AG08396 (cell line): ENCODE measurements around the gene TBX2.

Experiments used
- DNase-seq: peaks from one replicate; pipeline ENCODE4 v3.0.0; 2012; ENCODE audit warnings: low spot score, mixed read lengths

Gene TBX2

DNA sequence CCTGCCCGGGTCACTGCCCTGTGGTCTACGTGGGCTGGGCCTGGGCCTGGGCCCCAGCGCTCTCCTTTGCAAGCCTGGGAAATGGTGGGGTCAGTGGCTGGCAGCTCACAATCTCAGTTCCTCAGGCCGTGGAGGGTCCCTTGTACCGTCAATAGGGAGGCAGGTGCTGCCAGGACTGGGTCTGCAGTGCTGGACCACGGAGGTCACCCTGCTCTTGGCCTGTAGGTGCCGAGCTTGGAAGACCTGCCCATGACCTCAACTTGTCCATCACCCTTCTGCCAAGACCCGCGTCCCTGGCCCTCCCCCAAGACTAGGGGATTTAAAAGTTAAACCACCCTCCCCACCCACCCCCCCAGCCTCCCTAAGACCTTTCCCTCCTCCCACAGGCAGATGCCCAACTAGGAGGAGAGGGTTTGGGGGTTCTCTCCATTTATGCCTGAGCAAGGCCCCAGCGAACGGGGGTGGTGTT is 2.5 kb downstream of the TBX2 start:
- DNase-seq = no peak

DNA sequence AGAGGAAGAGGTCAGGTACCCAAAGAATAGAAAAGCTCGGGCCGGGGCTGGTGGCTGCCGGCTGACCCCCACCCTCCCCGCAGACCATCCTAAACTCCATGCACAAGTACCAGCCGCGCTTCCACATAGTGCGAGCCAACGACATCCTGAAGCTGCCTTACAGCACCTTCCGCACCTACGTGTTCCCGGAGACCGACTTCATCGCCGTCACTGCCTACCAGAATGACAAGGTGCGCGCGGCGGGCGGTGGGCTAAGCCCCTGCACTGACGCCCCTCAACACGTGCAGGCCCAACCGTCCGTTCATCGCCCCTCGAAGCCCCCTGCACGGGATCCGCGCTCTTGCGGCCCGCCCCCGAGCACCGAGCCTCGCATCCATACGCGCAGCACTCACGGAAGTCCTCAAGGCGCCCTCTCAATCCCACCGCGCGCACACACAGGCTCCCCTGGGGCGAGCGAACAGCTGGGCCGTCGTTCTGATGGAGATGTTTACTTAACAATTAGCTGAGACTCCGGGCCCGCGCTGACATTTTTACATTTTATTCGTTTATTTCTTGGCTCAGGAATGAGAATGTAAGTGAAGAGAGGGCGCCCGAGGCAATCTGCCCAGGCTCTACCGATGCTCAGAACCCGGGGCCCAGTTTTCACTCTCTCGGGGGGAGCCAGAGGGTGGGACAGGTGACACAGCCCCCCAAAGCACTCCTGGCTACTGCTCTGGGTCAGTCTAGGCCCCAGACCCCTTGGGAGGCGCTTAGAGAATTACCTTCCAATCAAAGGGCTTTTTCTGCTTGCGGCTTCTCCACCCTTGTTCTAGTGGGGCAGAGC is 3.5 kb downstream of the TBX2 start:
- DNase-seq = no peak

- no peak for DNase-seq
Measured at GRCh38 chr17:61403801-61404662, 4.4 kb downstream of the TBX2 start.

DNA sequence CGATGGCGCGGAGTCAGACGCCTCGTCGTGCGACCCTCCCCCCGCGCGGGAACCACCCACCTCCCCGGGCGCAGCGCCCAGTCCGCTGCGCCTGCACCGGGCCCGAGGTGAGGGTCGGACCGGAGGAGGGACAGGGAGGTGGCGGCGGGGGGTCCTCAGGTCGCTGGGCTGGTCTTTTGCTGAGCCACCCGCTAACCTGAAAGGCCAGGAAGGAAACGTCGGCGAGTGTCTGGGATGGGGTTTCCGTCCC is 4.9 kb downstream of the TBX2 start:
- no peak for DNase-seq

GRCh38 chr17:61404913-61405685 is 5.5 kb downstream of the TBX2 start:
- DNase-seq = no peak

DNA sequence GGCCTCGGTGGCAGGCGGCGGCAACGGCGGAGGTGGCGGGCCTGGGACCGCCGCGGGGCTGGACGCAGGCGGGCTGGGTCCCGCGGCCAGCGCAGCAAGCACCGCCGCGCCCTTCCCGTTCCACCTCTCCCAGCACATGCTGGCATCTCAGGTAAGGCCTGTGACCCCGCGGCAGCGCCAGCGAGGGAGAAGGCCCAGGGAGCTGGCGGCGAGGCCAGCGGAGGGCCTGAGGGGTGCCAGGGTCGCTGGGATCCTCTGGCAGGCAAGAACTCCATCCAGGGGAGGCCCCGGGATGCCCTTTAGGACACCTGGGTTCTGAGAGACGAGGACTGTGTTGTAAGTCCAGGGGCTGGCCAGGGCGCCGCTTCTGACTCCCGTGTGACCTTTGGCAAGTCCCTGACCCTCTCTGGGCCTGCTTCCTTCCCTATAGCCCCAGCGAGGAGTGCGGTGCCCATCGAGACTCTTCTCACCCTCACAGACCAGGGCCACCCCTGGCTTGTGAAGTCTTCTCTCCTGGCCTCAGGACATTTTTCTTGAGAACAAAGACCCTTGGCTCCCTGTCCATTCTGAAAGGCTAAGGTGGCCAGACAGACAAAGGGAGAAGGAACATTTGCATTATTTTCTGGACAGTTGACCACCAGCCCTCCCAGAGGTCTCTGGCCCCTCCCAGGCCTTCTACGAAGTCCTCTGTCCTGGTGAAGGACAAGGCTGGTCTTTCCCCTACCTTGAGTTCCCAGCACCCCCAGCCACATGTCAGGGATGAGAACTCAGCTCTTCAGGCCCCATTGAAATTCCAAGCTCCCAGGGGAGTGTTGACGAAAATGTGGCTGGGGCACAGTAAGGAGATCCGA is 6.3 kb downstream of the TBX2 start:
- DNase-seq = no peak

DNA sequence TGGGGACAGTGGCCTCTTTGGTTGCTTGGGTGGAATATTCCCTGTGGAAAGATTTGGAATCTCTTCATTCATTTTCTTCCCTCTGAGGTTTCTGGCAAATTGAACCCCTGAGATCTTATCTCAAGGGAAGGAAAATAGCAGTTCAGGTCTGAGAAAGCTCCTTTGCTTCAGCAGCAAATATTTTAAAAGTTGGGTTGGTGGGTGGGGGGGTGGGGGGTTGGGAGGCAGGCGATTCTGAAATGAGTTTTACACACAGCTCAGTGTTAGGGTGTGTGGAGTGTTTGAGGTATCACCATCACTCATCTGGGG is 6.8 kb downstream of the TBX2 start:
- DNase-seq = no peak

DNA sequence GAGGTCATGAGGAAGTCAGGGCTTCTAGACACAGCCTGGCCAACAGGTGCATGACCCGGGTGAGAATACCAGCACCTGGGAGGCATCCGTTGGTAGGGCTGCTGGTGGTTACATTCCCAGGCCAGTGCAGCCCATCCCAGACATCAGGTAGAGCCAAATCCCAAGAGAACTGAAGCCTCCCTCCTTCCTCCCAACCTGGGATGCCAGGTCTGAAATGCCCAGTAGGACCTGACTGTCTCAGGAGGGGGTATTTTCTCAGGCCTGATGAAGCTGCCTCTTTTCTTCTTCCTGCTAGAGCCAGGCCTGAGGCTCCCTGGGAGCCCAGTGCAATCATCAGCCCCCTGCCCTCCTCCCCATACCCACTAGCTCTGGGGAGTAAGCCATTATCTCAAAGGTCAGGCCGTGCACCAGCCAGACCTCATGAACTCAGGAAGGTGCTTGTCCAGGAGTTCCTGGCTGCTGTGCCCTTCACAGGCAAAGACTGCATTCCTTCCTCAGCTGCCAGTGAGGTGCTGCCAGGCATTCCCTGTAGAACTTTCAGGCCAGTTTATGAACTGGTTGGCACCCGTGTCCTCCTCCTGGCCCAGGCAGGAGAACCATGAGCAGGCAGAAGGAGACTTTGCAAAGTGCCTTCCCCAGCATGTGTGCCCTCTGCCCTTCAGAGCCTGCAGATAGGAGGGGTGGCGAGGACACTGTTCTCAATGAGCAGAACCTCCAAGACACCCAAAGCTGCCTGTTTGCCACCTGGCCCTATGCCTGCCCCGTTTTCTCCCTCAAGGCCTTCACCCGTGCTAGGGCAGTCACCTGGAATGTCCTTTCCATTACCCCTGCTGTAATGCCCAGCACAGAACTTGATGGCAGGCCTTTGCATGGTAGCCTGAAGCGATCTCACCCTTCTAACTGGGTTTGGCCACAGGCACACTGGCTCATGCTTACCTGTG is 7.6 kb downstream of the TBX2 start:
- no peak for DNase-seq

- peak; percentile 34 for DNase-seq
Measured at GRCh38 chr17:61408151-61409041, 8.8 kb downstream of the TBX2 start.

DNA sequence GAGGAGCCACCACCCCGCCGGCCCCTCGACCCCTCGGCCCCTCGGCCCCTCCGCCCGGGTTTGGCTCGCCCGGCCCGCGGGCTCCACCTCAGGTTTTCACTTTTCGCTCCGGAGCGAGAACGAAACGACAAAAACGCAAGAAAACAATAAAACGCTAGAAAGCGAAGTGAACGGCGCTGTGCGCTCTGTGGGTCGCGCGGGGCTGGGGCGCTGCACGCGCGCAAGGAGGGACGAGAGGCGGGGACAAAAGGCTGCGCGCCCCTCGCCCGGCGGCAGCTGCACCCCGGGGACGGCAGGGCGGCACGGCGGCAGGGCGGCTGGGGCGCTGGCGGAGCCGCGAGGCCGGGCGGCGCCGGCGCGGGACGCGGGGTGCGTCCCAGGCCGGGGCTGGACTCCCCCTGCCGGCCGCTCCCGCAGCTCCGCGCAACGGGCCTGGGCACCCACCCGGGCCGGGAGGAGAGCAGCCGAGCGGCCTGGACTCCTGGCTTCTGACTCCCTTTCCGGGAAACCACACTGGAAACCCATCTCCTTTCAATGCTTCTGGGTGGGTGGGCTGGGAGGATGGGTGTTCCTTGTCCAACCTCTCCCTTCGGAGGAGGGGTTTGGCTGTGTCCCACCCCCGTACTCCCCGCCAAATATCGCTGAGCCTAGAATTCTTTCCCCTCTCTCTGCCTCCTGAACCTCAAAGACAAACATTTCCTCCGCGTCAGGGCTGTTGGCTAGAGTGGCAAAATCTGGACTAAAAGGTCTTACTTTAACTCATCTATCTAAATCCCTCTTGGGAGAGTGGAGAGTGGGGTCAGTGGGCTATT is 9.9 kb downstream of the TBX2 start:
- DNase-seq = peak; percentile 81

DNA sequence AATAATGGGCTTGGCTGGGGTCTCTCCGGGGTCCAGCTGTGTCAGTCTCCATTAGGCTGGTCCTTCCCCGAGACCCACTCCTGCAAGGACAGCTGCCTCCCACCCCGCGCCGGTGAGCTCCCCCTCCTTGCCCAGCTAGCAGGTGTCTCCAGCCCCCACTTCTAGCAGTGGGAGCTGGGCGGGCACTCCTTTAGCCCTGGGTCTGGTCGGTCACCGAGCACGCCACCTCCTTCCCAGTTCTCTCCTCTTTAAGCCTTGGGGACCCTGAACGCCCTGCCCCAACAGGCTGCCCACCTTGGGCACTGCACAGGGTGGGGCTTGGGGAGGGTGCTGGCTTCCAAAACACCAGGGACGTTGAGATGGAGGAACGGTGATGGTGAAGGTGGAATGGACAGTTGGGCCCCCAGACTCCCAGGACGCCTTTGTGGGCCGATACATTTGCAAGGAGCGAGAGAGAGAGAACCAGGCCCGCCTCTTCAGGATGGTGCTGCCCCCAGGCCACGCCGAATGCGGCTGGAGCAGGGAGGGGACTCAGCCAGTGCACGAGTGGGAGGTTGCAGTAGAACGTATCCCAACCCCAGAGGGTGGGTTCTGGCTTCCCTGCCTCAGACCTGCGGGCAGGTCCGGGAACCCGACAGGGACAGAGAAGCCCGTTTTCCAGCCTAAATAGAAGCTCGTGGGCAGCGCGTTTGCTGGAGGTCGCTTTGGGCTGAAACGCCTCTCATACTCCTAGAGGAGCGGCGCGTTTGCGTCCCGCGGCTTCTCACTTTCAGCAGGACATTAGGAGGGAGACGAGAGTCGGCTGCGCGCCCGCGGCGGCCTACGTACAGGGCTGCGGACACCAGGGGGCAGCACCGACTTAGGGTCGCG is 10.7 kb downstream of the TBX2 start:
- peak; percentile 49 for DNase-seq

DNA sequence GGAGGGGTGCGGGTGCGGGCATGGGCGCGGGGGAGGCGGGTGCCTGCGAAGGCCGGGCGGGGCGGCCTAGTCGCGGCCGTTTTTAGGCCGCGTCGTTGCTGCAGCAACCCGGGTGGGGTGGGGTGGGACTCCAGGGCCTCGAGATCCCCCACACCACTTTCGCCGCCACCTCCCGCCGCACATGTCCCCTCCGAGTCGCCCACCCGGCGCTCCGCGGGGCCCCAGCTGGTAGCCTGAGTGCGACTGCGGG is 11.3 kb downstream of the TBX2 start:
- DNase-seq = peak; percentile 90

- DNase-seq = peak; percentile 83
Measured at GRCh38 chr17:61411261-61412142, 11.9 kb downstream of the TBX2 start.

GRCh38 chr17:61412143-61412859 is 12.7 kb downstream of the TBX2 start:
- peak; percentile 93 for DNase-seq

DNA sequence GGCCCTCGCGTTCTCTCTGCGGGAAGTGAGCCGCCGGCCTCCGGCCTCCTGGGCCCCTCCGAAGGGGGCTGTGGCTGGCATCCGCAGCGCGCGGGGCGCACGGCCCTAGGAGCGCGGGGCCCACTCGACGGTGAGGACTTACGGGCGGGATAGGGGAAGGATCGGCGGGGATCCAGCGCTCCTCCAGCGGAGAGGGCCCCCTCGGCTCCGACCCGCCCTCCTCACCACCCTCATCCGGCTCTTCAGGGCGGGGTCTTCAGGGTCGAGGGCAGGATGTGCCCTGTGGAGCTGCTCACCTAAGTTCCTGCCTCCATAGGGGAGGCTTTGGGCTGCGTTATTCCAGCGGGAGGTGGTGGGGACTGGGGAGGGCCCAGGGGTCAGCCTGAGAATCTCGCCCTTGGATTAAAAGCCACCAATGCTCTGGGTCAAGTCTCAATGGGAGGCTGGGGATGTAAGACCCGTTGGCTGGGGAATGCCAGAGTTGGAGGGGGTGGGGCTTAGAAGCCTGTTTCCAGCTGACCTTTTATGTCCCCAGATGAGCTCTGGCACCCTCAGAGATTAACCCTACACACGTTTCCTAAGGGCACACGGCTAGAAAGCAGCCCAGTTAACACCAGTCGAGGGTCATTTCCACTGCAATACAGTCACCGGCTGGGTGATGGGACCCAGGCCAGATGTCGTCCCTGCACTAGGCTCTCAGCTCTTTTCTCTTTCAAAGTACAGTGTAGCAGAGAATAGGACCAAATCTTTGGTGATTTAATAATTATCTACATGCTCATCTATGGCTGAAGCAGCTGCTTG is 13.4 kb downstream of the TBX2 start:
- DNase-seq = peak; percentile 29
